GM21723 (cell line): ENCODE results near the gene OR6N2.
A peak's percentile ranks its signal among the peaks of the same experiment; 100 is the strongest.

Experiments used
- ATAC-seq: cut with Tn5 transposase; IDR thresholded peaks from one replicate; pipeline ENCODE4 v1.9.1; 2021; ENCODE audit warnings: mild to moderate bottlenecking, moderate library complexity; ENCODE audit not compliant: unreplicated experiment

The OR6N2 gene

GRCh38 chr1:158781104-158781503 is at the start of gene OR6N2:
Gene OR6N2 (minus strand): TSS chr1:158781204. CDS start chr1:158777635, 3,569 bp downstream.
- ATAC-seq, result no peak

GRCh38 chr1:158830074-158830677 is 49.2 kb upstream of the OR6N2 start:
- peak; percentile 55 for ATAC-seq

- ATAC-seq, result no peak
Observed at GRCh38 chr1:158821723-158822122, 40.7 kb upstream of the OR6N2 start.

- ATAC-seq, result peak; percentile 84
Observed at GRCh38 chr1:158819461-158820443, 38.7 kb upstream of the OR6N2 start.

- peak; percentile 16 for ATAC-seq
Observed at GRCh38 chr1:158818975-158819431, 38.0 kb upstream of the OR6N2 start.

GRCh38 chr1:158818560-158818959 is 37.6 kb upstream of the OR6N2 start:
- no peak for ATAC-seq

GRCh38 chr1:158814970-158815369 is 34.0 kb upstream of the OR6N2 start:
- no peak for ATAC-seq

- no peak for ATAC-seq
Observed at GRCh38 chr1:158813164-158813563, 32.2 kb upstream of the OR6N2 start.

- ATAC-seq, result no peak
Observed at GRCh38 chr1:158812336-158812735, 31.3 kb upstream of the OR6N2 start.

GRCh38 chr1:158810311-158810710 is 29.3 kb upstream of the OR6N2 start:
- no peak for ATAC-seq

GRCh38 chr1:158809862-158810261 is 28.9 kb upstream of the OR6N2 start:
- no peak for ATAC-seq

GRCh38 chr1:158809256-158809655 is 28.3 kb upstream of the OR6N2 start:
- no peak for ATAC-seq

GRCh38 chr1:158806916-158807536 is 26.0 kb upstream of the OR6N2 start:
- no peak for ATAC-seq

GRCh38 chr1:158803678-158804077 is 22.7 kb upstream of the OR6N2 start:
- ATAC-seq, result no peak

GRCh38 chr1:158801396-158801795 is 20.4 kb upstream of the OR6N2 start:
- no peak for ATAC-seq

- ATAC-seq, result no peak
Observed at GRCh38 chr1:158800526-158800925, 19.5 kb upstream of the OR6N2 start.

GRCh38 chr1:158799689-158800088 is 18.7 kb upstream of the OR6N2 start:
- no peak for ATAC-seq

- no peak for ATAC-seq
Observed at GRCh38 chr1:158798531-158798930, 17.5 kb upstream of the OR6N2 start.

GRCh38 chr1:158794247-158794646 is 13.2 kb upstream of the OR6N2 start:
- no peak for ATAC-seq

- no peak for ATAC-seq
Observed at GRCh38 chr1:158793604-158794003, 12.6 kb upstream of the OR6N2 start.
